HL-60 (cell line): Measurements from ENCODE around the gene GNG12.

Experiments
- DNase-seq, 2 experiments: peaks; one replicate each; pipeline ENCODE4 v3.0.0-alpha.2; 2010 to 2020; ENCODE audit warnings: low read depth in 1 of 2, low spot score in 1 of 2
- H3K27ac ChIP-seq: fragments of 250-450 bp; sonication (Bioruptor Pico); replicated peaks from 2 replicates; pipeline ENCODE4 v1.5.1; 2020; ENCODE audit warnings: mild to moderate bottlenecking, moderate library complexity
- H3K27me3 ChIP-seq: fragments of 250-450 bp; sonication (Bioruptor Pico); 2 replicates; pipeline ENCODE4 v1.5.1; 2021; ENCODE audit warnings: mild to moderate bottlenecking, moderate library complexity; ENCODE audit not compliant: insufficient read depth, poor library complexity, severe bottlenecking
- H3K4me3 ChIP-seq: replicated peaks from 2 replicates; pipeline ENCODE4 v1.5.1; 2011; ENCODE audit warnings: mild to moderate bottlenecking, control low read depth, low read length; ENCODE audit not compliant: insufficient read depth
- GABPA ChIP-seq: IDR thresholded peaks from 2 replicates; pipeline ENCODE4 v1.6.1; 2012; ENCODE audit warnings: low read depth
- POLR2AphosphoS5 ChIP-seq: IDR thresholded peaks from 2 replicates; pipeline ENCODE4 v1.6.1; 2012; ENCODE audit warnings: low read depth
- REST ChIP-seq: IDR thresholded peaks from 2 replicates; pipeline ENCODE4 v1.6.1; 2012; ENCODE audit warnings: low read depth; ENCODE audit not compliant: insufficient replicate concordance
- SPI1 ChIP-seq: IDR thresholded peaks from 2 replicates; pipeline ENCODE4 v1.6.1; 2012; ENCODE audit warnings: low read depth, mild to moderate bottlenecking, borderline replicate concordance
- TF ChIP-seq, protein P1 (sequence below): IDR thresholded peaks from one replicate; pipeline ENCODE4 v1.5.1; 2011; ENCODE audit warnings: low read length, control low read depth, inconsistent platforms; ENCODE audit not compliant: insufficient read depth

GNG12 gene

DNA sequence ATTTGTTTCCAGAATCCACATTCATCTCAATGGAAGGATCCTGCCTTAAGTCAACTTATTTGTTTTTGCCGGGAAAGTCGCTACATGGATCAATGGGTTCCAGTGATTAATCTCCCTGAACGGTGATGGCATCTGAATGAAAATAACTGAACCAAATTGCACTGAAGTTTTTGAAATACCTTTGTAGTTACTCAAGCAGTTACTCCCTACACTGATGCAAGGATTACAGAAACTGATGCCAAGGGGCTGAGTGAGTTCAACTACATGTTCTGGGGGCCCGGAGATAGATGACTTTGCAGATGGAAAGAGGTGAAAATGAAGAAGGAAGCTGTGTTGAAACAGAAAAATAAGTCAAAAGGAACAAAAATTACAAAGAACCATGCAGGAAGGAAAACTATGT is 145.6 kb downstream of the GNG12 start:
- 0 out of 2 replicates have a peak, but pooled peaks have one; percentile 28 for TF ChIP-seq POLR2AphosphoS5
- no peak for TF ChIP-seq GABPA

DNA sequence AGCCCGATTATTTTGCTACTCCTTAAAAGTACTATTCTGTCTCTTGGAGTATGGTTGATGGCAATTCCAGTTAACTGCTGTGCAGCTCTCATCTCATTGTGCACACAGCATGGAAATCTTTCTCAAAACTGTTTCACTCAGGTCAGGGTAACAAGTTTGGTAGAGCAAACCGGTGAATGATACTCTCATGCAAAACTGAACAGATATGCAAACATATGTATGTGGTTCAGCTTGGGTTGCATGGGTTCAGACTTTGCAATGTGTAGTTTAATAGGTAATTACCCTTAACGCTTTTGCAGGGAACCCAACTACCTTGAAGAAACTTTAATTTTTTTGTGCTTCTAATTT is 146.1 kb downstream of the GNG12 start:
- Histone ChIP-seq H3K4me3 (peak overlapping the region; percentile 90), H3K27me3 (no peaks in the 10 kb centered on the region), H3K27ac (peak overlapping the region; percentile 74)
- TF ChIP-seq POLR2AphosphoS5 = no peak
- TF ChIP-seq REST = no peak
- no peak for TF ChIP-seq GABPA
- TF ChIP-seq, protein P1, sequence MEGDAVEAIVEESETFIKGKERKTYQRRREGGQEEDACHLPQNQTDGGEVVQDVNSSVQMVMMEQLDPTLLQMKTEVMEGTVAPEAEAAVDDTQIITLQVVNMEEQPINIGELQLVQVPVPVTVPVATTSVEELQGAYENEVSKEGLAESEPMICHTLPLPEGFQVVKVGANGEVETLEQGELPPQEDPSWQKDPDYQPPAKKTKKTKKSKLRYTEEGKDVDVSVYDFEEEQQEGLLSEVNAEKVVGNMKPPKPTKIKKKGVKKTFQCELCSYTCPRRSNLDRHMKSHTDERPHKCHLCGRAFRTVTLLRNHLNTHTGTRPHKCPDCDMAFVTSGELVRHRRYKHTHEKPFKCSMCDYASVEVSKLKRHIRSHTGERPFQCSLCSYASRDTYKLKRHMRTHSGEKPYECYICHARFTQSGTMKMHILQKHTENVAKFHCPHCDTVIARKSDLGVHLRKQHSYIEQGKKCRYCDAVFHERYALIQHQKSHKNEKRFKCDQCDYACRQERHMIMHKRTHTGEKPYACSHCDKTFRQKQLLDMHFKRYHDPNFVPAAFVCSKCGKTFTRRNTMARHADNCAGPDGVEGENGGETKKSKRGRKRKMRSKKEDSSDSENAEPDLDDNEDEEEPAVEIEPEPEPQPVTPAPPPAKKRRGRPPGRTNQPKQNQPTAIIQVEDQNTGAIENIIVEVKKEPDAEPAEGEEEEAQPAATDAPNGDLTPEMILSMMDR = no peak
- no peak for TF ChIP-seq SPI1
- no peak for DNase-seq

More for the DNA sequence above, 145.6 kb downstream of the GNG12 start:
- H3K27ac ChIP-seq = peak overlapping the region; percentile 74
- peak; percentile 69 to 87 for DNase-seq
- H3K27me3 ChIP-seq = no peaks in the 10 kb centered on the region
- peak overlapping the region; percentile 90 for H3K4me3 ChIP-seq

- peak; percentile 65 to 81 for DNase-seq
- Histone ChIP-seq H3K4me3 (peak overlapping the region; percentile 90), H3K27ac (peak overlapping the region; percentile 74), H3K27me3 (no peaks in the 10 kb centered on the region)
- peak; percentile 26 for TF ChIP-seq REST
- TF ChIP-seq SPI1 = no peak; the same call in 1 of the 2 replicates
- peak; percentile 20; the same call in 1 of the 2 replicates for TF ChIP-seq POLR2AphosphoS5
Observed at GRCh38 chr1:67686267-67687197, 146.7 kb downstream of the GNG12 start.

DNA sequence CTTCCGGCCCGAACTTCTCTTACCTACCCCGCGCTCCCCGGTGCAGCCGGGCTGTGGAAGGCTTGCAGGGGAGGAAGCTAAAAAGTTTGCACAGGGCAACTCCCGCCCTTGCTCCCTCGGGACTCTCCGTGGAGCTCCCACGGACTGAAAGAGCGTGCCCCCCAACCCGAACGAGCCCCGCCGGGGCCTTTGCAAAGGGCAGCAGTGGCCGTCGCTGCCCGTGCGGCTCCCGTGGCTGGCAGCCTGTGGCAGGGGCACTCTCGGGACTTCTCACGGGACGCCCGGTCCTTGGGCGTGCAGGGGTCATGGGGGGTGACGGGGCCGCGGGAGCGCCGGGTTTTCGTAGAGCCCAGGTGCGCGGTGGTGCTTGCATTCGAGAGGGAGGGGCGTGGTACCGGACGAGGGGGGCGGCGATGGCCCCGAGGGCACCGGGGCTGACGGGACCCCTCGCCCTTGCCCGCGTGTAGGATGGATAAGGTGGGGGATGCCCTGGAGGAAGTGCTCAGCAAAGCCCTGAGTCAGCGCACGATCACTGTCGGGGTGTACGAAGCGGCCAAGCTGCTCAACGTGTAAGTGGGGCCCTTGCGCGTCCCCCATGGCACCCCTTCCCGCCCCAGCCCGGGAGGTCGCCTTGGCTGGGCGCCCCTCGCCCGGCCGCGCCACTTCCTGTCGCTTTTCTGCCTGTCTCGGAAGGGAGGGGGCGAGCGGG is 147.6 kb downstream of the GNG12 start:
- peak overlapping the region; percentile 74 for H3K27ac ChIP-seq
- H3K4me3 ChIP-seq = peak overlapping the region; percentile 90
- DNase-seq = peak in 1 of 2 experiments; percentile 60
- H3K27me3 ChIP-seq = no peaks in the 10 kb centered on the region
- TF ChIP-seq POLR2AphosphoS5 = peak; percentile 18; the same call in 1 of the 2 replicates
- TF ChIP-seq SPI1 = peak; percentile 40; the same call in 1 of the 2 replicates
- TF ChIP-seq, protein P1 = no peak
